Neural crest cell (in vitro differentiated cells): ENCODE data around the gene NFATC1. TPM values are rescaled to one million over a fixed set of nuclear protein-coding genes. Genes with fewer than 3 reads are reported as not detected.

Experiments used
- DNase-seq: peaks from one replicate; pipeline ENCODE4 v3.0.0; 2021; ENCODE audit warnings: low read depth, mixed read lengths, low spot score
- H3K27ac Mint-ChIP-seq: one replicate; pipeline ENCODE4 v1.8.0; 2021; ENCODE audit warnings: mild to moderate bottlenecking, mixed read lengths; ENCODE audit not compliant: unreplicated experiment
- H3K27me3 Mint-ChIP-seq: 2 replicates; pipeline ENCODE4 v1.8.0; 2021; ENCODE audit warnings: low read depth, mild to moderate bottlenecking, mixed read lengths
- H3K36me3 Mint-ChIP-seq: 2 replicates; pipeline ENCODE4 v1.8.0; 2021; ENCODE audit warnings: low read depth, mild to moderate bottlenecking, mixed read lengths
- H3K4me1 Mint-ChIP-seq: 2 replicates; pipeline ENCODE4 v1.8.0; 2021; ENCODE audit warnings: mixed read lengths
- H3K4me3 Mint-ChIP-seq: one replicate; pipeline ENCODE4 v1.8.0; 2021; ENCODE audit warnings: mild to moderate bottlenecking, mixed read lengths
- H3K9me3 Mint-ChIP-seq: 2 replicates; pipeline ENCODE4 v1.8.0; 2021; ENCODE audit warnings: mixed read lengths
- total RNA-seq: library from RNA; stranded (reverse); gene quantifications from 2 replicates; pipeline ENCODE4 v1.2.1, GENCODE V29; 2021
- TF ChIP-seq, protein P1 (sequence below): fragments of 200-600 bp; sonication (generic); conservative IDR thresholded peaks from 2 replicates; pipeline ENCODE4 v1.5.0; 2021; ENCODE audit warnings: antibody characterized with exemption, mild to moderate bottlenecking

The NFATC1 gene
- total RNA-seq, 1 donor from 2014 or later: 2.4 TPM

GRCh38 chr18:79428287-79428686 is 32.6 kb downstream of the NFATC1 start:
- no peak for DNase-seq
- peaks cover 2% of the 10 kb centered on the region for H3K27me3 Mint-ChIP-seq
- H3K27ac Mint-ChIP-seq: no peak overlapping the region
- H3K4me1 Mint-ChIP-seq: peaks cover 24% of the 10 kb centered on the region
- H3K36me3 Mint-ChIP-seq: no peaks in the 10 kb centered on the region
- no peaks in the 10 kb centered on the region for H3K9me3 Mint-ChIP-seq
- no peak overlapping the region for H3K4me3 Mint-ChIP-seq
- TF ChIP-seq, protein P1, sequence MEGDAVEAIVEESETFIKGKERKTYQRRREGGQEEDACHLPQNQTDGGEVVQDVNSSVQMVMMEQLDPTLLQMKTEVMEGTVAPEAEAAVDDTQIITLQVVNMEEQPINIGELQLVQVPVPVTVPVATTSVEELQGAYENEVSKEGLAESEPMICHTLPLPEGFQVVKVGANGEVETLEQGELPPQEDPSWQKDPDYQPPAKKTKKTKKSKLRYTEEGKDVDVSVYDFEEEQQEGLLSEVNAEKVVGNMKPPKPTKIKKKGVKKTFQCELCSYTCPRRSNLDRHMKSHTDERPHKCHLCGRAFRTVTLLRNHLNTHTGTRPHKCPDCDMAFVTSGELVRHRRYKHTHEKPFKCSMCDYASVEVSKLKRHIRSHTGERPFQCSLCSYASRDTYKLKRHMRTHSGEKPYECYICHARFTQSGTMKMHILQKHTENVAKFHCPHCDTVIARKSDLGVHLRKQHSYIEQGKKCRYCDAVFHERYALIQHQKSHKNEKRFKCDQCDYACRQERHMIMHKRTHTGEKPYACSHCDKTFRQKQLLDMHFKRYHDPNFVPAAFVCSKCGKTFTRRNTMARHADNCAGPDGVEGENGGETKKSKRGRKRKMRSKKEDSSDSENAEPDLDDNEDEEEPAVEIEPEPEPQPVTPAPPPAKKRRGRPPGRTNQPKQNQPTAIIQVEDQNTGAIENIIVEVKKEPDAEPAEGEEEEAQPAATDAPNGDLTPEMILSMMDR: no peak

- DNase-seq: no peak
- Mint-ChIP-seq H3K36me3 (no peaks in the 10 kb centered on the region), H3K4me1 (peaks cover 21% of the 10 kb centered on the region), H3K4me3 (no peak overlapping the region), H3K27ac (no peak overlapping the region), H3K27me3 (peaks cover 1% of the 10 kb centered on the region), H3K9me3 (no peaks in the 10 kb centered on the region)
- TF ChIP-seq, protein P1: no peak
Observed at GRCh38 chr18:79429381-79429780, 33.7 kb downstream of the NFATC1 start.

- TF ChIP-seq, protein P1: no peak
- H3K4me1 Mint-ChIP-seq: peaks cover 17% of the 10 kb centered on the region
- DNase-seq: no peak
- H3K4me3 Mint-ChIP-seq: no peak overlapping the region
- no peaks in the 10 kb centered on the region for H3K9me3 Mint-ChIP-seq
- H3K27ac Mint-ChIP-seq: no peak overlapping the region
- H3K36me3 Mint-ChIP-seq: no peaks in the 10 kb centered on the region
- H3K27me3 Mint-ChIP-seq: no peaks in the 10 kb centered on the region
Observed at GRCh38 chr18:79429785-79430281, 34.1 kb downstream of the NFATC1 start.

GRCh38 chr18:79432376-79433120 is 36.8 kb downstream of the NFATC1 start:
- TF ChIP-seq, protein P1: no peak
- H3K27ac Mint-ChIP-seq: no peak overlapping the region
- H3K9me3 Mint-ChIP-seq: no peaks in the 10 kb centered on the region
- H3K36me3 Mint-ChIP-seq: no peaks in the 10 kb centered on the region
- DNase-seq: no peak
- H3K27me3 Mint-ChIP-seq: no peaks in the 10 kb centered on the region
- peaks cover 7% of the 10 kb centered on the region for H3K4me1 Mint-ChIP-seq
- H3K4me3 Mint-ChIP-seq: no peak overlapping the region

GRCh38 chr18:79433431-79433830 is 37.7 kb downstream of the NFATC1 start:
- TF ChIP-seq, protein P1: no peak
- Mint-ChIP-seq H3K36me3 (no peaks in the 10 kb centered on the region), H3K27ac (no peak overlapping the region), H3K4me1 (peaks cover 2% of the 10 kb centered on the region), H3K9me3 (no peaks in the 10 kb centered on the region), H3K4me3 (no peak overlapping the region), H3K27me3 (no peaks in the 10 kb centered on the region)
- DNase-seq: no peak
